ENCODE data around the gene TPD52L1. TPM values are rescaled to one million over a fixed set of nuclear protein-coding genes. Genes with fewer than 3 reads are reported as not detected.

TPD52L1 gene
- total RNA-seq (not detected), polyA plus RNA-seq (0.18 TPM)

GRCh38 chr6:125153391-125154117 is at the start of gene TPD52L1:
TPD52L1 (plus strand) TSS chr6:125153773; CDS start chr6:125153952, 179 bp downstream.
- H3K36me3 Mint-ChIP-seq = no peaks in the 10 kb centered on the region
- peak within 1 kb of the TSS; percentile 66 for H3K27ac ChIP-seq (ENCODE audit: low read depth, low read length)
- peaks cover 4 to 18% (median 14%) of the 10 kb centered on the region in 3 donors for H3K4me1 Mint-ChIP-seq
- no peaks in the 10 kb centered on the region for H3K27me3 ChIP-seq (ENCODE audit: insufficient read depth, low read length, poor library complexity, severe bottlenecking)
- H3K36me3 ChIP-seq (ENCODE audit: insufficient read depth, low read length) = no peaks in the 10 kb centered on the region
- H3K27me3 Mint-ChIP-seq = peaks cover 25 to 54% of the 10 kb centered on the region in 2 donors
- H3K4me1 ChIP-seq (ENCODE audit: insufficient read depth, low read length) = no peaks in the 10 kb centered on the region
- no peaks in the 10 kb centered on the region for H3K9me3 ChIP-seq (ENCODE audit: low read length)
- no peaks in the 10 kb centered on the region for H3K9me3 Mint-ChIP-seq
- no peak within 1 kb of the TSS for H3K27ac Mint-ChIP-seq
- peak within 1 kb of the TSS; percentile 9 to 72 (median 69) for H3K4me3 Mint-ChIP-seq
- peak within 1 kb of the TSS; percentile 53 for H3K4me3 ChIP-seq (ENCODE audit: low read length)
- ChIA-PET CTCF (interaction anchor here (1.2 to 1.4 kb wide), 3 partner anchors 38 to 173 kb away, joined by 3 to 4 read pairs (median 3); no protein-coding TSS in a partner anchor), POLR2A (no interaction called here)
- DNase-seq = peak; percentile 10 to 52 (median 20)

- DNase-seq = no peak
- POLR2A ChIA-PET = interaction anchor here (0.6 kb wide), 1 partner anchor 579 kb away, joined by 7 read pairs; no protein-coding TSS in a partner anchor
- Histone ChIP-seq H3K27me3 (ENCODE audit: insufficient read depth, low read length, poor library complexity, severe bottlenecking) (no peaks in the 10 kb centered on the region), H3K9me3 (ENCODE audit: low read length) (peaks cover 2% of the 10 kb centered on the region), H3K4me1 (ENCODE audit: insufficient read depth, low read length) (no peaks in the 10 kb centered on the region), H3K4me3 (ENCODE audit: low read length) (no peak overlapping the region), H3K36me3 (ENCODE audit: insufficient read depth, low read length) (no peaks in the 10 kb centered on the region), H3K27ac (ENCODE audit: low read depth, low read length) (no peak overlapping the region)
- Mint-ChIP-seq H3K27me3 (peaks cover 5 to 6% of the 10 kb centered on the region in 2 donors), H3K36me3 (no peaks in the 10 kb centered on the region), H3K4me1 (peaks cover 0 to 4% (median 0%) of the 10 kb centered on the region in 3 donors), H3K27ac (no peak overlapping the region), H3K4me3 (no peak overlapping the region), H3K9me3 (peaks cover 2 to 9% (median 7%) of the 10 kb centered on the region in 5 donors)
- CTCF ChIA-PET = no interaction called here
These were observed 49.1 kb upstream of the TPD52L1 start for GRCh38 chr6:125104425-125104824.

GRCh38 chr6:125107048-125107447 is 46.5 kb upstream of the TPD52L1 start:
- H3K9me3 Mint-ChIP-seq = peaks cover 21 to 33% (median 31%) of the 10 kb centered on the region in 5 donors
- ChIA-PET CTCF (no interaction called here), POLR2A (no interaction called here)
- DNase-seq = no peak
- H3K27me3 Mint-ChIP-seq = peaks cover 0 to 2% of the 10 kb centered on the region in 2 donors
- no peak overlapping the region for H3K27ac ChIP-seq (ENCODE audit: low read depth, low read length)
- H3K9me3 ChIP-seq (ENCODE audit: low read length) = peaks cover 15% of the 10 kb centered on the region
- no peak overlapping the region for H3K4me3 Mint-ChIP-seq
- H3K4me1 ChIP-seq (ENCODE audit: insufficient read depth, low read length) = no peaks in the 10 kb centered on the region
- no peak overlapping the region for H3K4me3 ChIP-seq (ENCODE audit: low read length)
- H3K27ac Mint-ChIP-seq = no peak overlapping the region
- no peaks in the 10 kb centered on the region for H3K36me3 ChIP-seq (ENCODE audit: insufficient read depth, low read length)
- H3K27me3 ChIP-seq (ENCODE audit: insufficient read depth, low read length, poor library complexity, severe bottlenecking) = no peaks in the 10 kb centered on the region
- H3K36me3 Mint-ChIP-seq = peaks cover 0 to 8% (median 0%) of the 10 kb centered on the region in 3 donors
- no peaks in the 10 kb centered on the region for H3K4me1 Mint-ChIP-seq

- H3K9me3 ChIP-seq (ENCODE audit: low read length) = peaks cover 15% of the 10 kb centered on the region
- no peak overlapping the region for H3K4me3 Mint-ChIP-seq
- H3K27me3 Mint-ChIP-seq = peaks cover 0 to 2% of the 10 kb centered on the region in 2 donors
- peaks cover 27 to 39% (median 36%) of the 10 kb centered on the region in 5 donors for H3K9me3 Mint-ChIP-seq
- ChIA-PET CTCF (no interaction called here), POLR2A (no interaction called here)
- H3K36me3 ChIP-seq (ENCODE audit: insufficient read depth, low read length) = no peaks in the 10 kb centered on the region
- no peaks in the 10 kb centered on the region for H3K4me1 Mint-ChIP-seq
- peaks cover 0 to 8% (median 0%) of the 10 kb centered on the region in 3 donors for H3K36me3 Mint-ChIP-seq
- no peaks in the 10 kb centered on the region for H3K27me3 ChIP-seq (ENCODE audit: insufficient read depth, low read length, poor library complexity, severe bottlenecking)
- no peak for DNase-seq
- no peaks in the 10 kb centered on the region for H3K4me1 ChIP-seq (ENCODE audit: insufficient read depth, low read length)
- H3K4me3 ChIP-seq (ENCODE audit: low read length) = no peak overlapping the region
- no peak overlapping the region for H3K27ac Mint-ChIP-seq
- H3K27ac ChIP-seq (ENCODE audit: low read depth, low read length) = no peak overlapping the region
These were observed 45.7 kb upstream of the TPD52L1 start for GRCh38 chr6:125107896-125108295.

- H3K36me3 Mint-ChIP-seq = peaks cover 0 to 8% (median 0%) of the 10 kb centered on the region in 3 donors
- CTCF ChIA-PET = no interaction called here
- no peak for DNase-seq
- H3K4me3 ChIP-seq (ENCODE audit: low read length) = no peak overlapping the region
- H3K27me3 ChIP-seq (ENCODE audit: insufficient read depth, low read length, poor library complexity, severe bottlenecking) = no peaks in the 10 kb centered on the region
- no peaks in the 10 kb centered on the region for H3K36me3 ChIP-seq (ENCODE audit: insufficient read depth, low read length)
- no peak overlapping the region for H3K27ac Mint-ChIP-seq
- POLR2A ChIA-PET = no interaction called here
- no peaks in the 10 kb centered on the region for H3K4me1 ChIP-seq (ENCODE audit: insufficient read depth, low read length)
- peaks cover 0 to 2% of the 10 kb centered on the region in 2 donors for H3K27me3 Mint-ChIP-seq
- peaks cover 28 to 39% (median 36%) of the 10 kb centered on the region in 5 donors for H3K9me3 Mint-ChIP-seq
- H3K4me3 Mint-ChIP-seq = no peak overlapping the region
- peaks cover 15% of the 10 kb centered on the region for H3K9me3 ChIP-seq (ENCODE audit: low read length)
- H3K27ac ChIP-seq (ENCODE audit: low read depth, low read length) = no peak overlapping the region
- no peaks in the 10 kb centered on the region for H3K4me1 Mint-ChIP-seq
These were observed 43.5 kb upstream of the TPD52L1 start for GRCh38 chr6:125110056-125110455.

- peaks cover under 1 to 2% of the 10 kb centered on the region in 2 donors for H3K27me3 Mint-ChIP-seq
- H3K4me3 Mint-ChIP-seq = no peak overlapping the region
- CTCF ChIA-PET = no interaction called here
These were observed 42.2 kb upstream of the TPD52L1 start for GRCh38 chr6:125111219-125111983.

GRCh38 chr6:125112934-125113333 is 40.6 kb upstream of the TPD52L1 start:
- H3K36me3 Mint-ChIP-seq = peaks cover 0 to 8% (median 0%) of the 10 kb centered on the region in 3 donors
- no peak overlapping the region for H3K4me3 Mint-ChIP-seq
- H3K27ac Mint-ChIP-seq = no peak overlapping the region
- Histone ChIP-seq H3K27me3 (ENCODE audit: insufficient read depth, low read length, poor library complexity, severe bottlenecking) (no peaks in the 10 kb centered on the region), H3K4me3 (ENCODE audit: low read length) (no peak overlapping the region), H3K27ac (ENCODE audit: low read depth, low read length) (no peak overlapping the region), H3K4me1 (ENCODE audit: insufficient read depth, low read length) (no peaks in the 10 kb centered on the region), H3K36me3 (ENCODE audit: insufficient read depth, low read length) (no peaks in the 10 kb centered on the region), H3K9me3 (ENCODE audit: low read length) (peaks cover 15% of the 10 kb centered on the region)
- H3K4me1 Mint-ChIP-seq = no peaks in the 10 kb centered on the region
- CTCF ChIA-PET = no interaction called here
- POLR2A ChIA-PET = no interaction called here
- no peak for DNase-seq
- peaks cover 28 to 39% (median 35%) of the 10 kb centered on the region in 5 donors for H3K9me3 Mint-ChIP-seq
- H3K27me3 Mint-ChIP-seq = peaks cover 4% of the 10 kb centered on the region in 2 donors

More at GRCh38 chr6:125111219-125111983, 42.2 kb upstream of the TPD52L1 start:
- Histone ChIP-seq H3K9me3 (ENCODE audit: low read length) (peaks cover 15% of the 10 kb centered on the region), H3K27ac (ENCODE audit: low read depth, low read length) (no peak overlapping the region), H3K4me3 (ENCODE audit: low read length) (no peak overlapping the region), H3K4me1 (ENCODE audit: insufficient read depth, low read length) (no peaks in the 10 kb centered on the region), H3K36me3 (ENCODE audit: insufficient read depth, low read length) (no peaks in the 10 kb centered on the region), H3K27me3 (ENCODE audit: insufficient read depth, low read length, poor library complexity, severe bottlenecking) (no peaks in the 10 kb centered on the region)
- Mint-ChIP-seq H3K9me3 (peaks cover 28 to 39% (median 36%) of the 10 kb centered on the region in 5 donors), H3K27ac (peak overlapping the region in 1 of 8 donors; percentile 56), H3K4me1 (no peaks in the 10 kb centered on the region), H3K36me3 (peaks cover 0 to 8% (median 0%) of the 10 kb centered on the region in 3 donors)
- POLR2A ChIA-PET = no interaction called here
- DNase-seq = no peak
